ENCODE measurements around the gene USP36. TPM values are rescaled to one million over a fixed set of nuclear protein-coding genes. Genes with fewer than 3 reads are reported as not detected.

USP36 gene
- total RNA-seq, 1 donor from 2014 or later: 128 TPM

GRCh38 chr17:78805301-78805700 is 35.3 kb downstream of the USP36 start:
- Mint-ChIP-seq H3K36me3 (ENCODE audit: low read depth) (peaks cover 71% of the 10 kb centered on the region), H3K27me3 (no peaks in the 10 kb centered on the region), H3K4me1 (peaks cover 42% of the 10 kb centered on the region), H3K4me3 (peak overlapping the region; percentile 26), H3K27ac (peak overlapping the region; percentile 75), H3K9me3 (no peaks in the 10 kb centered on the region)
- DNase-seq: peak; percentile 86
- intact Hi-C loops (cut with micrococcal nuclease): loop anchor here (2.0 kb wide), 1 partner anchor 56 kb away; no protein-coding TSS in a partner anchor

- intact Hi-C loops (cut with micrococcal nuclease): loop anchor here (2.0 kb wide), 1 partner anchor 56 kb away; no protein-coding TSS in a partner anchor
- no peaks in the 10 kb centered on the region for H3K9me3 Mint-ChIP-seq
- H3K27ac Mint-ChIP-seq: peak overlapping the region; percentile 75
- H3K4me1 Mint-ChIP-seq: peaks cover 44% of the 10 kb centered on the region
- H3K4me3 Mint-ChIP-seq: peak overlapping the region; percentile 26
- no peak for DNase-seq
- no peaks in the 10 kb centered on the region for H3K27me3 Mint-ChIP-seq
- peaks cover 72% of the 10 kb centered on the region for H3K36me3 Mint-ChIP-seq (ENCODE audit: low read depth)
Observed at GRCh38 chr17:78804777-78805176, 35.8 kb downstream of the USP36 start.

GRCh38 chr17:78803186-78803845 is 37.3 kb downstream of the USP36 start:
- peaks cover 74% of the 10 kb centered on the region for H3K36me3 Mint-ChIP-seq (ENCODE audit: low read depth)
- no peaks in the 10 kb centered on the region for H3K27me3 Mint-ChIP-seq
- intact Hi-C loops (cut with micrococcal nuclease): no loop called here
- H3K4me1 Mint-ChIP-seq: peaks cover 57% of the 10 kb centered on the region
- H3K27ac Mint-ChIP-seq: peak overlapping the region; percentile 57
- H3K9me3 Mint-ChIP-seq: no peaks in the 10 kb centered on the region
- DNase-seq: no peak
- peak overlapping the region; percentile 67 for H3K4me3 Mint-ChIP-seq

GRCh38 chr17:78802459-78802858 is 38.2 kb downstream of the USP36 start:
- Mint-ChIP-seq H3K27me3 (no peaks in the 10 kb centered on the region), H3K4me3 (no peak overlapping the region), H3K27ac (no peak overlapping the region), H3K9me3 (no peaks in the 10 kb centered on the region), H3K4me1 (peaks cover 60% of the 10 kb centered on the region), H3K36me3 (ENCODE audit: low read depth) (peaks cover 76% of the 10 kb centered on the region)
- no peak for DNase-seq
- intact Hi-C loops (cut with micrococcal nuclease): no loop called here

- Mint-ChIP-seq H3K27me3 (no peaks in the 10 kb centered on the region), H3K4me1 (peaks cover 60% of the 10 kb centered on the region), H3K27ac (no peak overlapping the region), H3K36me3 (ENCODE audit: low read depth) (peaks cover 75% of the 10 kb centered on the region), H3K9me3 (no peaks in the 10 kb centered on the region), H3K4me3 (no peak overlapping the region)
- intact Hi-C loops (cut with micrococcal nuclease): no loop called here
- DNase-seq: no peak
Observed at GRCh38 chr17:78802008-78802407, 38.6 kb downstream of the USP36 start.

- intact Hi-C loops (cut with micrococcal nuclease): no loop called here
- Mint-ChIP-seq H3K9me3 (no peaks in the 10 kb centered on the region), H3K27me3 (no peaks in the 10 kb centered on the region), H3K27ac (peak overlapping the region; percentile 66), H3K36me3 (ENCODE audit: low read depth) (peaks cover 74% of the 10 kb centered on the region), H3K4me1 (peaks cover 47% of the 10 kb centered on the region), H3K4me3 (no peak overlapping the region)
- no peak for DNase-seq
Observed at GRCh38 chr17:78800132-78800931, 40.3 kb downstream of the USP36 start.

- no peaks in the 10 kb centered on the region for H3K27me3 Mint-ChIP-seq
- peaks cover 78% of the 10 kb centered on the region for H3K36me3 Mint-ChIP-seq (ENCODE audit: low read depth)
- H3K4me1 Mint-ChIP-seq: peaks cover 43% of the 10 kb centered on the region
- peak; percentile 76 for DNase-seq
- H3K4me3 Mint-ChIP-seq: peak overlapping the region; percentile 48
- intact Hi-C loops (cut with micrococcal nuclease): loop anchor here (1.0 kb wide), 1 partner anchor 302 kb away; no protein-coding TSS in a partner anchor
- H3K27ac Mint-ChIP-seq: peak overlapping the region; percentile 89
- H3K9me3 Mint-ChIP-seq: no peaks in the 10 kb centered on the region
Observed at GRCh38 chr17:78798695-78799559, 41.7 kb downstream of the USP36 start.

- no peak for DNase-seq
- Mint-ChIP-seq H3K36me3 (ENCODE audit: low read depth) (peaks cover 77% of the 10 kb centered on the region), H3K4me1 (peaks cover 37% of the 10 kb centered on the region), H3K9me3 (no peaks in the 10 kb centered on the region), H3K27ac (peak overlapping the region; percentile 55), H3K27me3 (no peaks in the 10 kb centered on the region), H3K4me3 (no peak overlapping the region)
- intact Hi-C loops (cut with micrococcal nuclease): no loop called here
Observed at GRCh38 chr17:78797691-78798585, 42.7 kb downstream of the USP36 start.

- intact Hi-C loops (cut with micrococcal nuclease): no loop called here
- Mint-ChIP-seq H3K4me1 (peaks cover 33% of the 10 kb centered on the region), H3K27me3 (no peaks in the 10 kb centered on the region), H3K27ac (no peak overlapping the region), H3K9me3 (no peaks in the 10 kb centered on the region), H3K4me3 (no peak overlapping the region), H3K36me3 (ENCODE audit: low read depth) (peaks cover 73% of the 10 kb centered on the region)
- DNase-seq: no peak
Observed at GRCh38 chr17:78797213-78797612, 43.4 kb downstream of the USP36 start.

- Mint-ChIP-seq H3K36me3 (ENCODE audit: low read depth) (peaks cover 78% of the 10 kb centered on the region), H3K27me3 (no peaks in the 10 kb centered on the region), H3K4me3 (no peak overlapping the region), H3K9me3 (no peaks in the 10 kb centered on the region), H3K4me1 (peaks cover 36% of the 10 kb centered on the region), H3K27ac (no peak overlapping the region)
- no peak for DNase-seq
- intact Hi-C loops (cut with micrococcal nuclease): no loop called here
Observed at GRCh38 chr17:78796517-78796900, 44.1 kb downstream of the USP36 start.

- no peaks in the 10 kb centered on the region for H3K9me3 Mint-ChIP-seq
- no peak for DNase-seq
- no peak overlapping the region for H3K27ac Mint-ChIP-seq
- peaks cover 76% of the 10 kb centered on the region for H3K36me3 Mint-ChIP-seq (ENCODE audit: low read depth)
- H3K4me1 Mint-ChIP-seq: peaks cover 36% of the 10 kb centered on the region
- H3K4me3 Mint-ChIP-seq: no peak overlapping the region
- intact Hi-C loops (cut with micrococcal nuclease): no loop called here
- no peaks in the 10 kb centered on the region for H3K27me3 Mint-ChIP-seq
Observed at GRCh38 chr17:78795861-78796516, 44.6 kb downstream of the USP36 start.

- Mint-ChIP-seq H3K36me3 (ENCODE audit: low read depth) (peaks cover 76% of the 10 kb centered on the region), H3K4me1 (peaks cover 35% of the 10 kb centered on the region), H3K27ac (no peak overlapping the region), H3K9me3 (no peaks in the 10 kb centered on the region), H3K4me3 (no peak overlapping the region), H3K27me3 (no peaks in the 10 kb centered on the region)
- no peak for DNase-seq
- intact Hi-C loops (cut with micrococcal nuclease): no loop called here
Observed at GRCh38 chr17:78794864-78795640, 45.6 kb downstream of the USP36 start.
